ENCODE data around the gene BOLA3. TPM values are rescaled to one million over a fixed set of nuclear protein-coding genes. Genes with fewer than 3 reads are reported as not detected.

BOLA3 gene
- total and polyA plus RNA-seq, 2 donors (not counting 1 experiment from before 2014, with no cell fraction given): 6.5 to 8.5 TPM

- POLR2A ChIA-PET: no interaction called here
- intact Hi-C loops (cut with micrococcal nuclease): no loop called here
- CTCF ChIA-PET: no interaction called here
Measured at GRCh38 chr2:74137651-74138599, 9.8 kb downstream of the BOLA3 start.

More at GRCh38 chr2:74137651-74138599, 9.8 kb downstream of the BOLA3 start:
- H3K27ac Mint-ChIP-seq: no peak overlapping the region
- no peaks in the 10 kb centered on the region for H3K4me1 ChIP-seq (ENCODE audit: control insufficient read depth in 2 of 2, insufficient read depth in 2 of 2, low read length in 2 of 2)
- H3K36me3 ChIP-seq (replicated peaks in 1 of 2; ENCODE audit: control extremely low read depth in 1 of 2, control insufficient read depth in 1 of 2, extremely low read depth in 1 of 2, insufficient read depth in 2 of 2, low read length in 1 of 2): peaks cover 5 to 9% of the 10 kb centered on the region in 2 experiments
- H3K27me3 Mint-ChIP-seq: no peaks in the 10 kb centered on the region
- peaks cover 16% of the 10 kb centered on the region for H3K79me2 ChIP-seq (ENCODE audit: control insufficient read depth, insufficient read depth, low read length)
- DNase-seq (no peak), ATAC-seq (ENCODE audit: low read depth) (no peak)
- no peaks in the 10 kb centered on the region for H4K20me1 ChIP-seq (ENCODE audit: control insufficient read depth, insufficient read depth, low read length, poor library complexity, severe bottlenecking)
- no peaks in the 10 kb centered on the region for H3K4me1 Mint-ChIP-seq
- no peak overlapping the region for H3K4me3 Mint-ChIP-seq
- H2AFZ ChIP-seq (ENCODE audit: insufficient read depth, low read depth, low read length, poor library complexity, severe bottlenecking): no peak overlapping the region
- 83% methylated on average over 9 of the region's 11 CpGs for WGBS (ENCODE audit: insufficient coverage)
- H3K4me2 ChIP-seq (replicated peaks; ENCODE audit: low read depth, low read length, poor library complexity, severe bottlenecking): no peak overlapping the region
- no peak overlapping the region for H3K9ac ChIP-seq (ENCODE audit: low read length)
- H3K4me3 ChIP-seq (ENCODE audit: control extremely low read depth in 1 of 5, extremely low read depth in 1 of 5, insufficient read depth in 1 of 5, low read depth in 2 of 5, low read length in 4 of 5): no peak overlapping the region
- no peaks in the 10 kb centered on the region for H3K9me3 ChIP-seq (ENCODE audit: control extremely low read depth in 1 of 3, control insufficient read depth in 2 of 3, insufficient read depth in 1 of 3, low read length in 2 of 3)
- H3K9me3 Mint-ChIP-seq (ENCODE audit: insufficient read depth): no peaks in the 10 kb centered on the region
- H3K27me3 ChIP-seq (replicated peaks in 1 of 4; ENCODE audit: control extremely low read depth in 1 of 4, control insufficient read depth in 3 of 4, insufficient read depth in 4 of 4, low read length in 3 of 4): no peaks in the 10 kb centered on the region
- H3K27ac ChIP-seq (ENCODE audit: low read length in 2 of 2): no peak overlapping the region
- TF ChIP-seq EZH2 (IDR thresholded peaks at IDR 0.05; ENCODE audit: borderline replicate concordance, insufficient read depth, low read depth, low read length, poor library complexity, severe bottlenecking) (no peak), CTCF (IDR thresholded peaks at IDR 0.05) (no peak)
